AG09319 (cell line): ENCODE results near the gene TENT5C.

ENCODE experiments used
- DNase-seq: peaks from one replicate; pipeline ENCODE4 v3.0.0-alpha.2; 2010; ENCODE audit warnings: low read depth; ENCODE audit errors: extremely low read depth
- TF ChIP-seq, protein P1 (sequence below): IDR thresholded peaks from 2 replicates; pipeline ENCODE4 v1.5.1; 2011; ENCODE audit warnings: low read depth, mild to moderate bottlenecking, inconsistent platforms, low read length, moderate library complexity

The TENT5C gene

GRCh38 chr1:117592155-117592554 is 13.7 kb upstream of the TENT5C start:
- no peak for DNase-seq
- TF ChIP-seq, protein P1, sequence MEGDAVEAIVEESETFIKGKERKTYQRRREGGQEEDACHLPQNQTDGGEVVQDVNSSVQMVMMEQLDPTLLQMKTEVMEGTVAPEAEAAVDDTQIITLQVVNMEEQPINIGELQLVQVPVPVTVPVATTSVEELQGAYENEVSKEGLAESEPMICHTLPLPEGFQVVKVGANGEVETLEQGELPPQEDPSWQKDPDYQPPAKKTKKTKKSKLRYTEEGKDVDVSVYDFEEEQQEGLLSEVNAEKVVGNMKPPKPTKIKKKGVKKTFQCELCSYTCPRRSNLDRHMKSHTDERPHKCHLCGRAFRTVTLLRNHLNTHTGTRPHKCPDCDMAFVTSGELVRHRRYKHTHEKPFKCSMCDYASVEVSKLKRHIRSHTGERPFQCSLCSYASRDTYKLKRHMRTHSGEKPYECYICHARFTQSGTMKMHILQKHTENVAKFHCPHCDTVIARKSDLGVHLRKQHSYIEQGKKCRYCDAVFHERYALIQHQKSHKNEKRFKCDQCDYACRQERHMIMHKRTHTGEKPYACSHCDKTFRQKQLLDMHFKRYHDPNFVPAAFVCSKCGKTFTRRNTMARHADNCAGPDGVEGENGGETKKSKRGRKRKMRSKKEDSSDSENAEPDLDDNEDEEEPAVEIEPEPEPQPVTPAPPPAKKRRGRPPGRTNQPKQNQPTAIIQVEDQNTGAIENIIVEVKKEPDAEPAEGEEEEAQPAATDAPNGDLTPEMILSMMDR, result no peak

- no peak for DNase-seq
- TF ChIP-seq, protein P1, result no peak
Measured at GRCh38 chr1:117594261-117594990, 11.4 kb upstream of the TENT5C start.

- no peak for DNase-seq
- TF ChIP-seq, protein P1, result no peak
Measured at GRCh38 chr1:117596023-117596720, 9.7 kb upstream of the TENT5C start.

DNA sequence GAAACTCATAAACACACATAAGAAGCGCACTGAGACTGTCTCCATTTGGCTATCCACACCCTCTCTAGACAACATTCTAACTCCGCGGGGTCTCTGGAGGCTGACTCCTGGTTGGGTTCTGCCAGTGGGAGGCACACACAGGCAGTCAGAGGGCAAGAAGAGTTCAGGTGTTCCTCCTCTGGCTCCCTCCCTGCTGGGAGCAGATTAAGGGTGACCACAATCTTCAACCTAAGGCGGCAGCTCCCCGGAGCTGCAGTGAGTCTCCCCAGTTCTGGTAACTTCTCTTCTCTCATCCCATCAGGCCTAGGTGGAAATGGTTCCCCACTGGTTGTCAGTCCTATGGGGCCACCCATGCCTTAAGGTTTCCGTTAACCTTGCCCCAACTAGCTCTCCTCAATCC is 7.4 kb upstream of the TENT5C start:
- no peak for DNase-seq
- TF ChIP-seq, protein P1, result no peak

- TF ChIP-seq, protein P1, result no peak
- no peak for DNase-seq
Measured at GRCh38 chr1:117599286-117600221, 6.3 kb upstream of the TENT5C start.

DNA sequence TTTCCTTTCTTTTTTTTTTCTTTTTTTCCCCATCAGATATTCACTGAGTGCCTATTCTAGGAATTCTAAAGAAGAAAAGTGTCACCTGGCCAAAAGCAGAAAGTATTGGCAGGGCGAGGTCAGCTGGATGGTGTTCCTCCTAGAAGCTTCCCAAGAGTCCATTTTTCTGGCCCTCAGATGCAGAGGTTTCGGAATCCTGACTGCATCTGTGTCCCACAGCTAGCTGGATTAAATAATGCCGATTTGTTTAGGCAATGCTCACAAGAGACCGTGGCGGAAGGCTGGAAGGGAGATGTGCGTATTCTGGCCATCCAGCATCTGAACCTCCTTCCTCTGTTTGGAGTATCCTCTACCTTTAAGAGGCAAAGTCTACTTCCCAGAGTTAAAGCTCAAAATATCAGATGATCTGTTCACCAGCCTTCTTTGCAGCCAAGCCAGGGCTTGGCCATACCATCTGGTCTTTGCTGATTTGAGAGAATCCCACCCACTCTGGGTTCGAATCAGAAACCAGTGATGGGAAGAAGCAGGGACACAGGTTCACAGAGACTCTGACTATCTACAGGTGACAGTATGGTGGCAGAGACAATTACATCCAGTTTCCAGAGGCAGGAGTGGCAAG is 5.4 kb upstream of the TENT5C start:
- TF ChIP-seq, protein P1, result no peak
- DNase-seq, result no peak
